Stimulated activated CD4-positive, alpha-beta T cell treated with anti-CD3 and anti-CD28 coated beads, Interleukin-1b, Interleukin-23, amount 100 ng/mL, for 4 hours (primary cell): Measurements from ENCODE around the gene ZBTB7C.
"Not testable (repeated sequence)": the region's sequence is repeated elsewhere in the genome, so short reads cannot be mapped to it uniquely, and the experiment has no call there.

ENCODE experiments used
- DNase-seq, 2 donors: peaks; one replicate each; pipeline ENCODE4 v3.0.0-alpha.2; 2020; ENCODE audit warnings: low read depth in 2 of 2

ZBTB7C gene

GRCh38 chr18:48408727-48409590 lies at the start of gene ZBTB7C:
Gene ZBTB7C (minus strand): TSS chr18:48409383.
- DNase-seq: peak in 1 of 2 donors; percentile 18

- no peak for DNase-seq
These were observed 47.7 kb upstream of the ZBTB7C start for GRCh38 chr18:48456838-48457237.

- DNase-seq: peak in 1 of 2 donors; percentile 37
These were observed 46.6 kb upstream of the ZBTB7C start for GRCh38 chr18:48455555-48456478.

GRCh38 chr18:48454261-48454757 lies 45.1 kb upstream of the ZBTB7C start:
- DNase-seq: no peak

DNA sequence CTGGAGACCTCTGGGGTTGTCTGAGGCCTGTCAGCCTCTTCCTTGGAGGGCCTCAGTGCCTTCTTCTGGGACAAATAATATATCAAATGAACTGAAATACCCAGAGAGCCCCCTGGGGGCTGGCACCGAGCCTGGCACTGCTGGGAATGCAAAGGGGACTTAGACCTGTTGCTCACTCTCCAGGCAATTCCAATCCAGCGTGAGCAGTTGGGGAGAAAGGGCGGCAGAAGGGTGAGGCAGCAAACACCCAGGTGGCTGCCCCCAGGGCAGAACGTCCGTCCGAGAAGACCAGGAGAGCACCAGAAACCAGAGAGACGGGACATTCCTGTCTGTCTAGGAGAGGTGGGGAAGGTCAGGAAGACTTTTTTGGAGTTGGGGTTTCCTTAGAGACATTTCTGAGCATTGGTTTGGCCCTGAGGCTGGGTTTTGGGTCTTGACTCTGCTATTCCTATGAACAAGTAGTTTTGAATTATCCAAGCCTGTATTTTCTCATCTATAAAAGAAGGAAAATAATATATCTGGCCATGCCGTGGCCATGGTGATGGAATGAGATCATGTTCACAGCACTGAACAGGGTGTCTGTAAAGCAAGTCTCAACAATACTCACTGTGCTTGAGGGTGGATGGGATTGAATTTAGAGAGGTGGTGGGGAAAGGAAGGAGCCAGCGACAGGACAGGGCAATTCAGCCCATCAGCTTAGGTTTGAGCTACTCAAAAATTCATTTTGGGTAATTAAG lies 44.3 kb upstream of the ZBTB7C start:
- no peak for DNase-seq

DNA sequence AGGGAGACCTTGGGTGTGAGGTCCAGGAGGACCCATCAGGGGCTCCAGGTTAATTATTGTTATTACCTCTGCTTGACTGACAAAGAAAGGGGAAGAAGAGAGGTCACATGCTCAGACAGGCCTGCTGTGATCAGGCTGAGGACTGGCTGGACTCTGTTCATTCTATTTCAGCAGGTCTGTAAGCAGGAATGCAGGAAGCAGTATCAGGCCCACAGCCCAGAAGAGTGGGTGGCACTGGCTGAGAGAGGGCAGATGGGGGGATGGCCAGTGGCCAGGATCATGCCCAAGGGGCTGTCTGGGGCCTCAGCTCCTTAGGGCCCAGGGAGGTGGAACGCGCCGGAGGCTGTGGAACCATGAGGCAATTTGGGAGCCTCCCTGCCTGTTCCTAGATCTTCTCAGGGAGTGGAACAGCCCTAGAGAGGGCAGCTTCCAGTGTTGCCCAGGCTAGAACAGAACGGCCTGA lies 43.7 kb upstream of the ZBTB7C start:
- DNase-seq: no peak

DNA sequence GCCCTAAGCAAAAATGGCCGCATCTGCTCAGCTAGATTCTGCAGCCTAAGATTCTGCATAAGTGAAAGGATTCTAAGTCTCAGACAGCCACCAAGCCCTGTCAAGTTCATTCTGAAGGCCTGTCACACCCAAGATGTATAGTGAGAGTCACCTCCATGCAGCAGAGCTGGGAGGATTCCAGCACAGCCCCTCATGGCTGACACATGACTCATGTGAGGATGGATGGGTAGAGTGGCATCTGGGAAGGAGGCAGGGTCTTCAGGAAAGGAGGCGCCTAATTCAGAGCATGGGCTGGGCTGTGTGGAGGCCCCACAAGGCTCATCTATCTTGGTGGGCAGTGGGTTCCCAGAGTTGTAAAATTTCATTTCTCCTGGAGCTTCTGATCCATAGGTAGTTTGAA lies 41.5 kb upstream of the ZBTB7C start:
- no peak for DNase-seq

DNA sequence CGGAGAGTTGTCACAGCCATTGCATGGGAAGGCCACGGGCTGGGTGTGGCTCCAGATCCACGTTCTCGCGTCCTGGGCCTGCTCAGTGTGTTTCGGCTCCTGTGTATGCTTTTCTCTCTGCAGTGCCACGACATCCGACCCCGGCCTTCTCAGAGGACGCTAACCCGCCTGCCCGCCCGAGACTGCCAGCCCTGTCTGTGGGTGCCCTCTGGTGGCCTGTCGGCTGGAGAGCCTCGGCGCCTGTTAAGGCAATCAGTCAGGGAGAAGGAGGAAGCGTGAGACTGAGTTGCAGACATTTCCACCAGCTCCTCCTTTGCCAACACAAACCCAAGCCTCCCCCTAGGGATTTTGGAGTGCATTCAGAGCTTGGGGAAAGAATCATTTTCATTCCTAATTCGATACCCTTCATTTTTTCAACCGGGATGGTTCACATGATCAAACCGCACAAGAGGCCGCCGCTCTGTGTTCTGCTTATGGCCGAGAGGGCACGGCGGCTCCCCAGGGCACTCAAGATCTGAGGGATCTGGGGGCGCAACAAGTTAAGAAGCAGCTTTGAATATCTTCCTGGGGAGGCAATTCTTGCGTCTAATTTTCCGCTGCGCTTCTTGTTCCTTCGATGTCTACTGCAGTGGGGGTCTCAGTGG lies 37.5 kb upstream of the ZBTB7C start:
- peak; percentile 47 to 64 for DNase-seq

- peak; percentile 61 to 62 for DNase-seq
These were observed 36.4 kb upstream of the ZBTB7C start for GRCh38 chr18:48445540-48445939.

DNA sequence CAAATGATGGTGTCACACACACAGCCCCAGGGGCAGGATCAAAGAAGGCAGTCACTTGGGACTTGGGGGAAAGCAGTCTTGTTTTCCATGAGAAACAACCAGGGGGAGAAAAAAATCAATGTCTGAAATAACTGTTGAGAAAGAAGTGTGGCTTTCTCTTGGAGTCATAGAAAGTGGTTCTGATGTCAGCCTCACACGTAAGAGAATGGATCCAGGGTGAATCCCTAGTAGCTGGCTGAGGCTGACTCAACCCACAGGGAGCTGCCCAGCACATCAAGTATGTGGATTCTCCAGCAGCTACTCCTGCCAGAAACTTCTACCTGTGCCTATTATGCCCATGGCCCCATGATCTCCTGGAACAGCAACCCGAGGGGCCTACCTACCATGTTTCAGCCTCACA lies 33.6 kb upstream of the ZBTB7C start:
- no peak for DNase-seq

DNA sequence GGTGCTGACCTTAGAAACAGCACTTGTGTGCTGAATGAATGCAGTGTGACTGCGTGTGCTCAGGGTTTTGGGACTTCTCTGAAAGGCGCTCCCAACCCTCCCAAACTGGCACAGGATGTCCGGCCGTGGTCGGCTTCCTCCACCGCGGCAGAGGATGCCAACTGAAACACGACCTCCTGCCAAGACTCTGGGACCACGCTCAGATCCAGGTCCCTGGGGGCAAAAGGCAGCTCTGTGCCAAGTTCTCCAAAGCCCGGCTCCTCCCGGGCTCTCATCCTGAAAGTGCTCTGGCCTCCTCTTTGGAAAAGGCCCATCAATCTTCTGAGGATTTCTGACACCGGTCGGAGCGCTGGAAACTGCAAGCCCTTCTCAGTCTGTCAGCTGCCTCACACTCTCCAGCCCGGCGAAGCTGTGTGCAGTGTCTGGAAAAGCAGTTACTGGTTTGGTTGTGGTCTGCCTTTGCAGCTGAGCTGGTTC lies 32.3 kb upstream of the ZBTB7C start:
- DNase-seq: no peak

DNA sequence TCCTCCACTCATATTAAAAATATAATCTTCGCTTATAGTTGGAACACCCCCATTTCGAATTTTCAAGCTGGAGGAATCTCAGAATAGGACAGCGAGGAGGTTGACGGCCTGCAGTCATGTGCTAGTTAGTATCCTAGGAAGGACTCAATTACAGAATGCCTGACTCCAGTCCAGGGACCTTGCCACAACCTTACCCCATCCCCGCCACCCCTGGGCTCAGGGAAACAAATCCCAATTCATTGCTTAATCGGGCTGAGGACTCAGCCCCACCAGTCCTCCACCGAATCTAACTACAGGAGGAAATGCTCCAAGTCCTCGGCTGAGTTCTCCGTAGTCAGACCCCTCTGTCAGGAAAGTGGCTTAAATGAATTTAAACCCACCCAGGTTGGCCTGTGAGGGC lies 31.7 kb upstream of the ZBTB7C start:
- no peak for DNase-seq

- DNase-seq: no peak
These were observed 27.7 kb upstream of the ZBTB7C start for GRCh38 chr18:48436907-48437306.

GRCh38 chr18:48434382-48434781 lies 25.2 kb upstream of the ZBTB7C start:
- DNase-seq: not testable (repeated sequence)

DNA sequence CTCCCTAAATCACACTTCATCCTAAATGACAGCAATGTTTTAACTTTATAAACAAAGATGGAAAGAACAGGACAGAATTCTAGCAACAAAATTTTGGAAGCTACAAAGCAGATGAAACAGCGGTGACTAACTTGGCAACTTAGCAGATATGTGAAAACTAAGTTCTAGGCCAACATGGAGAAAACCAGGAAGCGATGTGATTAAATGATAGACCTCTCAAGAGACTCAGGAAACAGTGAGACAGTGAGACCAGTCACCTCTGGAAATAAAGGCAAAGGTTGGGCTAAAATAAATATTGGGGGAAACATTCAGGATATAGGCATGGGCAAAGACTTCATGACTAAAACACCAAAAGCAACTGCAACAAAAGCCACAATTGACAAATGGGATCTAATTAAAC lies 24.4 kb upstream of the ZBTB7C start:
- DNase-seq: no peak

DNA sequence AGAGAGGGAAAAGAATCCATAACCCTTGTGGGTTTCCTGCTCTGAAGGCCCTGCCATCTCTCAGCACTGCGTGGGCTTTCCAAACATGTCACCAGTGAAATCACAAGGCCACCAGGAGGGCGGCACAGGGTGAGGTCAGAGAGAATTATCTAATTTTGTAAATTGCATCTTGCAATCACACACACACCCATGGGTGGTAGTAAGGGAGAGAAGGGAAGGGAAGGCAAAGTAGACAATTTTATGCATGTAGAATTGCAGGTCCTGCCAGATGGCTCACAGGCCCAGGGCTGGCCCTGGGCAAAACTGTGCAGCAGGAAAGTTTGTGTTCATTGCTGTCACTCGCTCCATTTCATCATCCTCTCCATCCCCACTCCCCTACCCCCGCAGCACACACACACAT lies 21.0 kb upstream of the ZBTB7C start:
- no peak for DNase-seq

DNA sequence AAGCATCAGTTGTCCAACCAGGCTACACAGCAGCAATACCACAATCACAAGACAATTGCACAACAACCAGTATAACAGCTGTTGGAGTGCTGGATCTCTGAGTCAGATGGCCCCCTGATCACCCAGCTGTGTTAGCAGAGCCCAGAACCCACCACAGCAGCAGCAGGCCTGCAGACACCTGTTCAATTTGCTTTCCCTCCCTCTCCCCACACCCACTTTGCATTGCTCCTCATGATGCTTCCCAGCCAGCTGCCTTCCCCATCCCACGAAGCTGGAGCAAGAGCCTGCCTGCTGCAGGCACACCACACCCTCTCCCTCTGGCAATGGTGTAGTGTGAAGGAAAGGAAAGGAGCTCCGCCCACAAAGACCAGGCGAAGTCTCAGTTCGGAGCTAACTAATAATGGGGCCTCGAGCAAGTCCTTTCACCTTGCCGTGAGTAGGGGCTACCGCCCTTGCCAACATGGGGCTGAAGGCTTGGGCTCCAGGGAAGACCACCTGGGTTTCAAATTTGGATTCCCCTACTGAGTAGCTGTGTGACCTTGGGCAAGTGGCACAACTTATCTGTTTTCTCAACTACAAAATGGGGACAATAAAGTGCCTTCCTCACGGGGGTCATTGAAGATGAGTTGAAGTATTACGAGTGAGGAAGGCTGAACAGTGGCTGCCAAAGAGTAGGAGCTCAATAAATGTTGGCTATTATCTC lies 19.4 kb upstream of the ZBTB7C start:
- DNase-seq: no peak

GRCh38 chr18:48422947-48423378 lies 13.8 kb upstream of the ZBTB7C start:
- DNase-seq: no peak

DNA sequence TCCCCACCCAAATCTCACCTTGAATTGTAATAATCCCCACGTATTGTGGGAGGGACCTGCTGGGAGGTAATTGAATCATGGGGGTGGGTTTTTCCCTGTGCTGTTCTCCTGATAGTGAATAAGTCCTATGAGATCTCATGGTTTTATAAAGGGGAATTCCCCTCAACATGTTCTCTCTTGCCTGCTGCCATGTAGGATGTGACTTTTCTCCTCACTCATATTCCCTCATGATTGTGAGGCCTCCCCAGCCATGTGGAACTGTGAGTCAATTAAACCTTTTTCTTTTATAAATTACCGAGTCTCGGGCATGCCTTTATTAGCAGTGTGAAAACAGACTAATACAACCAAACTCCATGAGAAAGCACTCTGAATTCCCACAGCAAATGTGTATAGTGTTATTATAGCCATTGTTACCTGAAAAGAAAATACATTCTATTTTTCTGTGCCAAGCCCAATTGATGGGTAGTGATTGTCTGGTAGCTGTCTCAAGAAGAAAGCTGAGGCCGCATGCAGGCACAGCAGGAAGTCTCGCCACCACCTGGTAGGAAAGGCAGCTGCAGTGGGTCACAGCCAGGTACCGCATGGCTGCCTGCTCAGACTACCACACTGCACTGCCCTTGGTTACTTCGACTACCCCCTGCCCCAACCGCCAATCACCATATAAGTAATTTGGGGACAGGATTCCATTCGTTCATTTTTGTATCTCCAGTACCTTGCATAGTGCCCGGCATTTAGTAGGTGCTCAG lies 10.3 kb upstream of the ZBTB7C start:
- no peak for DNase-seq
